ENCODE data around the gene MAP4K2. TPM values are rescaled to one million over a fixed set of nuclear protein-coding genes. Genes with fewer than 3 reads are reported as not detected.

Gene MAP4K2
- total and polyA plus RNA-seq, 9 of the 15 experiments (the other 6 are each of a cell fraction or from before 2014, with no cell fraction given), result 0.13 to 14.5 (median 7.3) TPM

- intact Hi-C loops (cut with micrococcal nuclease), result no loop called here
- H3K9me3 ChIP-seq (replicated peaks; ENCODE audit: control insufficient read depth, insufficient read depth, low read depth, low read length), result no peaks in the 10 kb centered on the region
- CTCF ChIA-PET (ENCODE audit: low intra/inter-chr PET ratio), result no interaction called here
- H3K9ac ChIP-seq (ENCODE audit: insufficient read depth in 1 of 2, low read depth in 2 of 2, low read length in 2 of 2), result 0 out of 4 replicates have a peak overlapping the region, but pooled peaks of 1 of the 2 experiments have one; percentile 31
- POLR2A ChIA-PET, result interaction anchor here (0.8 kb wide), 1 partner anchor 9 kb away, joined by 3 read pairs; no protein-coding TSS in a partner anchor
- H3K27me3 ChIP-seq (ENCODE audit: control insufficient read depth in 2 of 2, insufficient read depth in 2 of 2, low read length in 2 of 2), result no peaks in the 10 kb centered on the region
- H2AFZ ChIP-seq (ENCODE audit: low read depth, low read length), result no peak overlapping the region
- peaks cover 15 to 71% of the 10 kb centered on the region in 2 experiments for H3K4me1 ChIP-seq (replicated peaks in 1 of 2; ENCODE audit: control insufficient read depth in 2 of 2, insufficient read depth in 2 of 2, low read length in 2 of 2)
- H3K36me3 ChIP-seq (ENCODE audit: control insufficient read depth, insufficient read depth, low read length), result no peaks in the 10 kb centered on the region
- H3K9me1 ChIP-seq (ENCODE audit: control insufficient read depth, insufficient read depth, low read length), result no peaks in the 10 kb centered on the region
- H3K79me2 ChIP-seq (ENCODE audit: control insufficient read depth, insufficient read depth, low read length), result no peaks in the 10 kb centered on the region
- BruUV-seq (replicated peaks), result no TSS peak
- in situ Hi-C loops (cut with MboI), result no loop called here
- no peak overlapping the region for H3K4me3 ChIP-seq
- 58% methylated on average over 13 of the region's 13 CpGs for WGBS (ENCODE audit: insufficient coverage, low coverage, missing lambda C conversion rate)
- H4K20me1 ChIP-seq (replicated peaks; ENCODE audit: control insufficient read depth, insufficient read depth, low read length), result no peaks in the 10 kb centered on the region
- FAIRE-seq (no peak), ATAC-seq (no peak), DNase-seq (ENCODE audit: extremely low read depth in 1 of 4, low spot score in 3 of 4) (no peak)
- no peak for TF ChIP-seq FIP1L1 (IDR thresholded peaks at IDR 0.05; ENCODE audit: low read depth, low read length, poor library complexity, severe bottlenecking)
- no peak for TF ChIP-seq ZBTB2 (IDR thresholded peaks at IDR 0.05)
- no peak overlapping the region for H3K4me2 ChIP-seq (ENCODE audit: insufficient read depth, low read length)
- H3K27ac ChIP-seq (ENCODE audit: extremely low read depth, low read depth, low read length), result no peak overlapping the region
These were observed 47.2 kb downstream of the MAP4K2 start for GRCh38 chr11:64755681-64756361.

Measured in K562 (cell line).